Activated CD4-positive, alpha-beta T cell treated with anti-CD3 and anti-CD28 coated beads, Interleukin-2, amount 50 U/mL, for 4 hours (primary cell): ENCODE measurements around the gene ERG.

Experiments
- DNase-seq, 2 experiments: peaks; one replicate each; pipeline ENCODE4 v3.0.0-alpha.2; 2020

The ERG gene, protein sequence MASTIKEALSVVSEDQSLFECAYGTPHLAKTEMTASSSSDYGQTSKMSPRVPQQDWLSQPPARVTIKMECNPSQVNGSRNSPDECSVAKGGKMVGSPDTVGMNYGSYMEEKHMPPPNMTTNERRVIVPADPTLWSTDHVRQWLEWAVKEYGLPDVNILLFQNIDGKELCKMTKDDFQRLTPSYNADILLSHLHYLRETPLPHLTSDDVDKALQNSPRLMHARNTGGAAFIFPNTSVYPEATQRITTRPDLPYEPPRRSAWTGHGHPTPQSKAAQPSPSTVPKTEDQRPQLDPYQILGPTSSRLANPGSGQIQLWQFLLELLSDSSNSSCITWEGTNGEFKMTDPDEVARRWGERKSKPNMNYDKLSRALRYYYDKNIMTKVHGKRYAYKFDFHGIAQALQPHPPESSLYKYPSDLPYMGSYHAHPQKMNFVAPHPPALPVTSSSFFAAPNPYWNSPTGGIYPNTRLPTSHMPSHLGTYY

DNA sequence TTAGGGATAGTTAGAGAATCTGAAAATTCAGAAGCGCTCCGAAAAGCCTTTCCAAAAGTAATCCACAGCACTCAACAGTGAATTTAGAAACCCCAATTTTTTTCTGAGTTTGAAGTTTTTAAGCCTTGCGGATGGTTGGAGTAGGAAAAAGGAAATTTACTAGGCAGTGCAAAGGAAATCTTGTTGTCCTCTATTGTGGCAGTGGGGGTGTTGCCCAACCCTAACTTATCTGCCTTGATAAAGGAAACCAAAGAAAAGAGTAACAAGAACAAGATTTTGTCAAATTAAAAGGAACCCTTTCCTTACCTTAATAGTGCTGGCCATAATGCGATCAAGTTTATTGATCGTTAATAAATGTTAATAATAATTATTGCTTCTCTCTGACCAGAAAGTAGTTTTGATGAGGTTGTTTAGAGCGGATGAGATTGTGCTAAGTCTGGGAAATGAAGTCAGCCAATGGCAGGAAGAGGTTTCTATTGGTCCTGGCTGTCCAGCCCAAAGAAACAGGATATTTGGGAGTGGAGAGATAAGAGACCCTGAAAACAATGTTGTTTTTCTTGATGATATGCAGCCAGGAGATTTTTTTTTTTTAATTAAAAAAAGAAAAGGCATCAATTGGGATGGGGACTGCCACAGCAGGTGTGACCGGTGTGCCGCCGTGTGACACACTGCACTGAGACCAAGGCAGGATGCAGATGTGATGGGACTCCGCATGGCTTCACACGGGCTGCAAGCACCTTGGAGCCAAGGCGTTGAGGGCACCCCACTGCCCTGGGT, at the start of gene ERG:
Gene ERG, minus strand, starts transcription at position 421 of the 777 bp plus-strand sequence. Its CDS starts 97 bp downstream, at position 324.
- DNase-seq: no peak

DNA sequence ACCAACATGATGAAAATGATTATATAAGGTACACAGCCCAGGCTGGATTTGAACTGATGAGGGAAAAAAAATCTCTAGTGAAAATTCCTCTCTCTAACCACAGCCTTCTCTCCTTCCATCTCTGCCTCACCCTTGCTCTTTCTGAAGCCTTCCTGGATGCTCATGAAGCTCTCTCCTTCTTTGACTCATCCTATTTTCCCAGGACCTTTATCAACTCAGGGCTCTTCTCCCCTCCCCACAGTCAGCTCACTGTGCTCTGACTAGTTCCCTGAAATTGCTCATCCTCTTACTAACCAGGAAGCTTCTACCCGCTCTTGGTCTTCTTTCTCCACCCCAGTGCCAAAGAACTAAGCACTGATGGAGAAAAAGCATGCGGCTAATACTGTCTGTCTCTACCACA, 46.4 kb upstream of the ERG start:
- DNase-seq: no peak

DNA sequence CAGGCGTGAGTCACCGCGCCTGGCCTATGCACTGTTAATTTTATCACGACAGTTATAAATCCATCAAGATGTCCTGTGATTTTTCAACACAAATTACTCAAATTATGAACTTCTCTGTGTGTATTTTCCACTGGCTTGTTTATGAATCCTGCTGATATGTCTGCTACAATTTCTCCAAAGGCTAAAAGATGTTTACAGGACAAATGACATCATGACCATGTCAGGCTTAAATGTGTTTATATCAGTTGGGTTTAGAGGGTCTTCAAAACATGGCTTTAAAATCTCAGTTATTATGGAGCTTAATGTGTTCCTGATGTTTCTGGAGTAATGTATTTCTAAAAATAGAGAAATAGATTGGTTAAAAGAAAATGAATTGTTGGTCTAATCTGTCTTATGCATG, 44.0 kb upstream of the ERG start:
- no peak for DNase-seq

DNA sequence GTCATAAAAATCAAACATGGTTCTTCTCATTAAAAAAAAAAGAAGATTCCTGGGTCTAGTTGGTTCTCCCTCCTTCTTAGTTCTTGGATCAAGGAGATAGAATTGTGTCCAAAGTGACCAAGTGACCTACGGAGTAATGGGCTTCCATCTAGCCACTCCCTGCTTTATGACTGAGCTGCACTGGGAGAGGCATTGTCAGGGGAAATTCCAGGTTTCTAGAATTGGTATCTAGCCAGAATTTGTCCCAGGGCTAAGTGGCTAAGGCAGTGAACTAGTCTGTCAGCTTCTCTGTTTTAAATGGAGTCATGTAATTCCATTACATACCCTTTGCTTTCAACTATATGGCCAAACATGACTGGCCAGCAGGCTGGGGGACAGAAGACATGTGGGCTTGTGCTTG, 40.1 kb upstream of the ERG start:
- no peak for DNase-seq

DNA sequence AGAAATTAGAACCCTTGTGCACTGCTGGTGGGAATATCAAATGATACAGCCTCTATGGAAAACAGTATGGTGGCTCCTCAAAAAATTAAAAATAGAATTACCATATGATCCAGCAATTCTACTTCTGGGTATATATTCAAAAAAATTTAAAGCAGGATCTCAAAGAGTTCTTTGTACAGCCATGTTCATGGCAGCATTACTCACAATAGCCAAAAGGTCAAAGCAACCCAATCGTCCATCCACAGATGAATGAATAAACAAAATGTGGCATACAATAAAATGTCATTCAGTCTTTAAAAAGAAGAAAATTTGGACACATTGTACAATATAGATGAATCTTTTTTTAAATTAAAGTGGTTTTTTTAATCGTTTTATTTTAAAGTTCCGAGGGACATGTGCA, 36.3 kb upstream of the ERG start:
- DNase-seq: no peak

DNA sequence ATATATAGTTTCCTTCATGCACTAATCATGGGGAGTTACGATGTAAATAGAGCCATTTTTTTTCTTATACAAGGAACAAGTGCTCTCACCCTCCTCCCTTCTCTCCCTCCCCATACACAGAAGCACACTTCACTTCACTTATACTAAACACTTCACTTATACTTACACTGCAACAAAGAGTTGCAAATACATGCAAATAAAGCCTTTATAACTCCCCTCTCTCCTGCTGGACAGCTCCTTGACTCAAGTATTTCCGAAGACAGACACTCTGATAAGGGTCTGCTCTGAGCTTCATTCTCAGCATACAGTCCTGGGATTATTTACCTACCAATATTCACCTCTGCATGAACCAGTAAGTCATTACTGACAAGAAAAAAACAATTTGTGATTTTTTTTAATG, 35.6 kb upstream of the ERG start:
- no peak for DNase-seq

DNA sequence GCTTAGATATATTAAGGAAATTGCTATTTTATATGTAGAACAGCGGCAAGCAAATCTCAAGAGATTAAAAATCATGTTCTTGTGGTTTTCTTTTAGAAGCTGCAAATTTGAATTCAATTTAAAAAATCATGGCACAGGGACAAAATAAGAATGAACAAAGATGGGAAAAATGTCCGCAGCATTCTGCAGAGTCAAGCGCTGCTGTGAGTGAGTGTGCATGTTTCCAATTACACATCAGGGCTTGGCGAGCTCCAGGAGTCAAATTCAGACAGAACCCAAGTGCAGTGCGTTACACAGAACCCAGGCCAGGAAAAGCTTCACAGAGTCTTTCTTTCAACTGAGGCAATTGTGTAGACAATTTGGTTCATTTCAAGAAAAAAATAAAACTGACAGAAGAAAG, 33.3 kb upstream of the ERG start:
- no peak for DNase-seq

DNA sequence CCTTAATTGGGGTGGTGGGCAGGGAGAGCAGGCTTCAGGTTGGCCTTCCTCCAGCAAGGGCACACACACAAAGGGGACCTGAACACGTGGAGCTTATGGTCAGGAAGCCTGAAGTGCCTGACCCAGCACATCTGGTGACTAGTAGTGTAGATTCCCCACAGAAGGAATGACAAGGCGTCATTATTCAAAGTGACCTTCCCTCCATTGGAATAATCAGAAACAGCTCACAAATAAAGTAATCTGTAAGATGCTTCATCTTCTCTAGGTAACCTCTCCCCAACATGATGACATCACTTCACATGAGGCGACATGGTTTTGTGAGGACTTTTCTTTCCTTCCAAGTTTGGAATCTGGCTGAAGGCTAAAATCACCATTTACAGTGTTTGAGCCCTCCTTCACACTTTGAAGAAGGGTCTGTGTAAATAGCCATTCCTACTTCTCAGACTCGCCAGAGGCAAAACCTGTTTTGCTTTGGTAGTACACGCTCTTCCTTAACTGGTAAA, 32.8 kb upstream of the ERG start:
- no peak for DNase-seq

DNA sequence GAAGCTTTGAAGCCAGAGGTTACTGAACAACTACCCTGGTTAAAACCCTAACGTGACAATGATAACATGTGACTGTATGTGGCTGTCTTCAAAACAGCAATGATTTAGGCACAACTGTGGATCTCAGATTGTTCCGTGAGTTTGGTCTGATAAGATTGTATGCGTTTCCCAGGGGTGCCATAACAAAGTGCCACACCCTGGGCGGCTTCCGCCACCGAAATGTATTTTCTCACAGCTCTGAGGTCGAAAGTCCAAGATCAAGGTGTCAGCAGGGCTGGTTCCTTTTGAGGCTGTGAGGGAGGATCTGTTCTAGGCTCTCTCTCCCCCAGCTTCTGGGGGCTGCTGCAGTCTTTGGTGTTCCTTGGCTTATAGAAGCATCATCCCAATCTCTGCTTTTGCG, 29.5 kb upstream of the ERG start:
- no peak for DNase-seq

DNA sequence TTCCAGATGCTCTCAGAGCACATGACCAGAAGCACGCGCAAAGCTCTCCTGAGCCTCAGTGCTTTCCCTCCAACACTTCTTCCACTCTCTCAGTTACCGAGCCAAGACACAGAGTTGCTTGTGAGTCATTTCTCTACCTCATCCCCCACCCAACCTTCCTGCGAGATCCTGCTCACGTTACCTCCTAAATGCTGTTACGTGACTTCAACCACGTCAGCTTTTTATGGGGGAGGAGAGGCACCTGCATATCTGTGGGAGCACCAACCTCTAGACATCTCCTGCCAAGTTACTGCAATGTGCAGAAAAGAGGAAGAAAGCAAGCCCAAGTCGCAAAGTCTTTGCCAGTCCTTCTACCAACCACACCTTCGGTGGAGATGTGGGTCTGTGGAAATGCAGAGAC, 27.2 kb upstream of the ERG start:
- DNase-seq: no peak

DNA sequence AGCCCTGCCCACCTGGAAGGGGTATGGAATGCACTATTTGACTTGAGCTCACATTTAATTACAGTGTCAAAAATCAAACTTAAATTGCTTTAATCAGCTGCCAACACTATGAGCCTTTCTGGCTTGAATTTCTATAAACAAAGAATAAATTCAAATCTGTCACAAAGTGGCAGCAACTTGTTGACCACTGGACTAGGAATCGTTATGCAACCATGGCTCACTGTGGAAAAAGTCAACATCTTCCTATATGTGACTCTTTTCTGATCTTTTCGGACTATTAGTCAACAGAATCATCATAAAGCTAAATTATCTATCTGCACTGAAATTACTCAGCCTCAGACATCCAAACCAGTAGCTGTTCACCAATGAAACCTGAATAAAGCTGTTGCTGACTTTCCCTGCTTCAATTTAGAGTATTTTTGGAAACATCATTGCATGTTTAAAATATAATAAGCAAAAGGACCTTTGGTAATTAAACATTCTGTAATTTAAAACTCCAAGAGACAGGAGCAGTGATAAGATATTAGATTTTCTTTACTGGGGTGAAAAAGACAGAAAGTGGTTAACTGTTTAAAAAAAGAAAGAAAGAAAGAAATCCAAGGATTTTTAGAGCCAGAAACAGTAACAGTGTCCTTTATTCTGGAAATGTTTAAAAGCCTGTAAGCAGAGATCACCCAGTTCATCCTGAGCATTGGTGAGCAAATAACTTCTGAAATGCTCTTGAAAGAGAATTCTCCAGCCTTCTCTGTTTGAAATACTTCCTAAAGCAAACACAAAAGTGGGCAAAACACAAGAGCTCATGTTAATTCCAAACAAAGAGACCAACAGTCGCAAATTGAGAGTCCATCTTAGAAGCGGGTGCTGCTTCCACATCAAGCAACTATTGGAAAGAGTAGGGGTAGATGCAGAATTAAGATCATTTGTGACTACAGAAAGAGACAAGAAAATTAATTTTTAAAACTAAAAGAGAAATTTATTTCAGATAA, 26.2 kb upstream of the ERG start:
- DNase-seq: no peak

DNA sequence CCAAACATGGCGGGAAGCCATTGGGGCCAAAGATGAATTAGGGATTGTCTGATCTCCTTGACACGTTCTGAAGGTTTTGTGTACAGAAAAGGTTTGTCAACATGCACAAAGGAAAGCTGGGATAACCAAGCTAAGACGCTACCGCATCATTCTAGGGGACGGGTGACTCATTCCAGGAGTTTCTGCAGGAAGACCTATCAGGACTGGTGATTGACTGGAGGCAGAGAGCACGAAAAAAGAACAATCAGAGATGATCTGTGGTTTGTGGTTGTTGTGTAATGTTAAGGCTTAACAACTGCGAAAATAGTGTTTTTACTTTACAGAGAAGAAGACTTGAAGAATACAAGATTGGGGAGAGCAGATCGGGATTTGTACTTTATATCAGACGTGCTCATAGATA, 22.2 kb upstream of the ERG start:
- DNase-seq: no peak

DNA sequence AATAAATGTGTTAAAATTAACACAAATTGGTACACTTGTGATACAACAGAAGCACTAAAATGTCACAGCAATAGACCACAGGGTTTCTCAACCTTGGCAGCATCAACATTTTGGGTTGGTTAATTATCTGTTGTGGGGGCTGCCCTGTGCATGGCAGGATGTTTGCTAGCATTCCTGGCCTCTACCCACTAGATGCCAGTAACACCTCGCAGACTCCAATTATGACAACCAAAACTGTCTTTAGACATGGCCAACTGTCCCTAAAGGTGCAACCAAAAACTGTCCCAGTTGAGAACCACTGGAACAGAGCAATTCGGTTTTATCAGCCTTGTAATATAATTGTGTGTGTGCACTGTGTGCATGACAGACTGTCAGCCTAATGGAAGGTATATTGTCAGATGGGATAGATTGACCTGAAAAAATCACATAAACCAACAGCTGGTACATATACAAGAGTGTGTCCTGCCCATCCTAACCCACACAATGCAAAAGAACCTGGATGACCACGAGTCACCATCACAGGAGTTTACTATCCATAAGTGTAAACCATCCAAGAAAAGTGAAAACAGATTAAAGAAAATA, 13.5 kb upstream of the ERG start:
- no peak for DNase-seq

DNA sequence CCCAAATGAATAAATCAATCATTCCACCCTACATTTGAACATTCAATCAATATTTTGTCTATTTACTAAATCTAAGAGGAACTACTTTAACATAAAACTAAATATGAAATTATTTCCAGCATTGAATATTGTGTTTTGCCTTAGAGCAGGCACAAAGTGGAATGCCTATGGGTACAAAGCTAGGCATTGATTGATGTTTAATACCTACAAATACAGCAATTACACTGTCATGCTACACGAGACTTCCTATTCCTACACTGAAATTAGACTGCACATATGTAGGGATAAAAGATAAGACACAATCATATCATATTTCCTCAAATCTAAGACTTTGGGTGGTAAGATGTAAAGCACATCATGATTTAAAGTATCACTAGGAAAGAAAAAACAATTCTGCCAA, 12.9 kb upstream of the ERG start:
- DNase-seq: no peak

DNA sequence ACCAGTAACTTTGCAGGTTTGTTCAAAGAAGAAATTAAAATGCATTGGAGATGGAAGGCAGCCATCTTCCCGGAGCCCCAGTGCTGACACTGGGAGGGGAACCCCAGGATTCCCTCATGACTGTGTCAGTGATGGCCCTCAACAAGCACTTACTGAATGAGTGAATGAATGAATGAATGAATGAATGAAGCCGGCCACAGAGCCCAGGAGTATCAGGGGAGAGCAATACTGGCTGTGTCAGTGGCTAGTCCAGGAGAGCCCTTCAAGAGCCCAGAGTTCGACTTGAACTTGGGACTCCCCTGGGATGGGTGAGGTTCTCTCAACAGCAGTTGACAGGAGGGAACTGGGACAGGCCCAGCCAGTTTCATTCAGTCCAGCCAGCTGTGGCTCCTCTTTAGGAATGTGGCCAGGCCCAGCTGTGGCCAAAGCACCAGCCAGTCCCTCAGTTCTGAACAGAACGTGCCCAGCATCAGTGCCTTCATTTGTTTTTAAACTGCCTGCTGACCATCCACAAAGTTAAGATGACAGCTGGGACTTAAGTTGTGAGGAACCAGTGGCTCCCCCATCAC, 9.2 kb upstream of the ERG start:
- no peak for DNase-seq

DNA sequence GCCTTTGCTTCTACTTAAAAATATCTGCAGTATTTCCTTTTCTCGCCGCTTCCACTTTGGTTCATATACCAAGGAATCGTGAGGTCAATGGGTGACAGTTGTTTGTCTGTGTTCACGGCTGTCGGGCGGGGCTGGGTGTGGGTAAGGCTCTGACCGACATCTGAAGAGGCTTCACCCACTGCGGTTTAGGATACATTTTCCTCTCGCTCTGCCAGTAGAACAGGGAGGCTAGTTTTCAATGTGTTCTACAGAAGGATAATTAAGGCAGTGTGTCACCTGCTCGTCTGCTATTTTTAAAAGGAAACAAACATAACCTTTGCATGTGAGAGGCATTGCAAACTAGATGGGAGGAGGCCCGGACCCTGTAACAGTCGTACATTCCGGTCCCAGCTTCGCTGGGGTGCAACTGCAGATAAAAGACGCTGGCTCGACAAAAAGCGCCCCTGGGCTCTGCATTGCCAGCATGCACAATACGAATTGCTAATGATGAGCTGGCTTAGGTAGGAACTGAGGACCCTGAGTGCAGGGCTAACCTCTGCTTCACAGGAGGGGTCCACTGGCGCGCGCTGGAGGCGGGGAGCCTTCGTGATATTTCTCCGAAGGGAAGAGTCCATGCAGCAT, 8.5 kb upstream of the ERG start:
- no peak for DNase-seq

DNA sequence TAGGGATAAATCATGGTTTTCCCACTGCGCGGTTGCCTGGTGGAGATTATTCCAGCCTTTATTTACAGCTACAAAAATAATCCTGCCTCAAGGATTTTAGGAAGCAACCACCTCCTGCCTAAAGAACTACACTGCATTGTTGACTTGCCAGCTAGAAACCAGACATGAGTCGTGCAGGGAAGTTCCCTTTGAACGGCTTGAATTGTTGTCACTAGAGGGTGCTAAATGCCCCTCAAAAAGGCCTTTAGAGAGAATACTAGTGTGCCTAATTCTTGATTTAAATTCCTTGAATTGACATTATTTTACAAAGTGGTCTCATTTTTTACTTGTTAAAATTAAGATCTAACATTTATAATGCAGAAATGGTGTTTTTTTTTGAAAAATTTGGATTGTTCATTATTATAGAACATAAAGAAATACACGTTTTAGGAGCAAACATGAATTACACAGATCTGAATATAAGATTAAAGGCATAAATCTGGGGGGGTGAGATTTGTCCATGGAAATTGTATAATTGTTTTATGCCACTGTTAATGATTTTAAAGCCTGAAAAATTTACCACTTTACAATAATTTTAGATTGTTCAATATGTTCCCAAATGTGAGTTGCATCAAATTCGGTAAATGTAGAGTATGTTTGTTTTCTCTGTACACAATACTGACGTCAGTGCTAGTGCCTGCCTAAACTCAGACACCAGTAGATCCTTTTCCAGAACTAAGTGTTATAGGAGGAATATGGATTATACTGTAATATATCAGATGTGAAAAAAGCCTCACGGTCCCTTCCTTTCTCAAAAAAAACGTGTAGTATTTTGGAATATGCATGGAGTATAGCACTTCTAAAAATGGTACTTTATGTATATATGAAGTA, 7.6 kb upstream of the ERG start:
- no peak for DNase-seq

DNA sequence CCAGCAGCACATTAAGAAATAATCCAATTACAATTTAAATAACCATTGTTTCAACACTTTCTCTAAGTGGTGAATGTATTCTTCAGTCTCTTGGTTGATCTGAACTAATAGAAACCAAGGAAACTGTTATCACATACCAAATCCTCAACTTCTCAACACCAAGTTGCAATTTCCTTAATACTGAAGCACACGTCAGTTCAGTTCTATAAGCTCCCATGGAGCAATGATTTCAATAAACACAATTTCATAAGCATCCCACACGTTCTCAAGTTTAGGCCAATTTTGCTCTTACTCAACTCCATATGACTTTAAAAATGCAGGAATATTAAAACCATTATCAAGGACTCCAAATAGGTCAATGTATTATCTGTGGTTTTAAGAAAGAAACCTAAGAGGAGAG, 5.8 kb upstream of the ERG start:
- DNase-seq: no peak

DNA sequence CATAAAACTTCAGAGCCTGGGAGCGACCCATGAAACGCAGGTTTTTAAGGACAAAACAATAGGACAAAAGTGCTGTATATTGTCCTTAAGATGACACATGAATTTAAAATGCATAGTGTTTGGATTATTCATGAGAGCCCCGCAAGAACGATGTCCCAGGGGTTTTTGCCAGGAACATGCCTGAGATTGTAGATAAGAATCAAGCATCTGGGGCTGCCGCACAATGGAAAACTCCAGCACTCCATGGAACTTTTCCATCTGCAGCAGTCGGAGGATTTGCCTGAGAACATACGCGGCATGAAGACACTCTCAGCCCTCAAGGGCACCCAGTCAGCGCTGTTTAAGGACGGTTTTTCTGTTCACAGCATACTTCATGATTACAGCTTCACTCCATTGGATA, 5.3 kb upstream of the ERG start:
- DNase-seq: no peak

DNA sequence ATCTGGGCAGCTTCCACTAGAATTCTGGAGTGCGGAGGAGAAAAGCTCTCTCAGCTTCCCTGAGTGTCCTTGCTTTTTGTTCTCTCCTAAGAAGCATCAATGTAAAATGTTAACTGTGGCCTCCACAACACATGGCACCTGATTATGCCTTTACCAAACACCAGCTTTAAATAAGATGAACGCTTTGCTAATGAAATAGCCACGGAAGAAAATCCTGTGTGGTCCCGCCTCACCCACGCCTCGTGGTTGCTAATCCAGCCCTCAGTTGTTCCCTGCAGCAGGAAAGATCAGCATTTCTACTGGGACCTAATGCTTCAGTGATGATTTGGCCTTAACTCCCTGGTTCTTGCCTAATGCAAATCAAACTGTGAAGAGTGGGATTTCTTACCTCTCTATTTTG, 1.8 kb upstream of the ERG start:
- DNase-seq: no peak

DNA sequence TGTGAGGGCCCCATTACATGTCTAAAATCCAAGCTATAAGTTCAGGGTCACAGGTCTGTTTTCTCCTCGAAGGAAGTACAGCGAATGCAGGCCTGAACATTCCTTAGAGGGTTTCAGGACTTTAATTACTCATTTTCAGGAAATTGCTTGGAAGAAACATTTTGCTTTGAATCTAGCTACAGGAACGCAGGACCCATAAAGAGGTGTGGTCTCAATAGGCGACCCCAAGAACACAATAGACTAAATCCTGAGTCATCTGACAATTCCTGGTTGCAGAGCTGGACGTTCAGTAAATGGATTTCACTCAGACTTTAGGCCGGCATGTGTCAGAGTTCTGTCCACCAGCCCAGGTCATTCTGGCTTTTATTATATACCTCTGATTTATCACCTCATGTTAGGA, 1.0 kb upstream of the ERG start:
- no peak for DNase-seq
